ENCODE measurements around the gene RNF115. TPM values are rescaled to one million over a fixed set of nuclear protein-coding genes. Genes with fewer than 3 reads are reported as not detected.
A peak's percentile ranks its signal among the peaks of the same experiment; 100 is the strongest.
"Not testable (repeated sequence)": the region's sequence is repeated elsewhere in the genome, so short reads cannot be mapped to it uniquely, and the experiment has no call there.

The RNF115 gene
- total RNA-seq, 2 experiments from 2014 or later, result 15.1 to 15.5 TPM

DNA sequence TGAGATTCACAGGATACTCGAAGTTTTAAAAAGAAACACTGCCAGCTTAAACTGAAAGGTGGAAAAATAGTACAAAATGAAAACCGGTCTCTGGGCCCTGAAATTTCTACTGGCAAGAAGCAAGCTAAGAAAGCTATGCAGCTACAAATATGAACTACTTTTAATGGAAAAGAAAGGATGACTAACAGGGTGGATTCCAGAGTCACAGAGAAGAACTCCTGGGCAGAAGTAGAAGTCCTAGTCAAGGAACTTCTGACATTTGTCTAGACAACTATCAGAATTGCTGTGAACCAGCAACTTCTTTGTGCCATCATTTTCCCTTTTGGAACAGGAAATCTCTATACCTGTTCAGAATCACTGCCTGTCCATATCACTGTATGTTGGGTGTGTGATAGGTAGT is 66.5 kb downstream of the RNF115 start:
- ChIA-PET POLR2A (interaction anchor here (0.9 kb wide), 1 partner anchor 21 kb away, joined by 3 read pairs; no protein-coding TSS in a partner anchor), CTCF (interaction anchor here (1.8 kb wide), 1 partner anchor 88 kb away, joined by 6 read pairs; the partner anchor contains the start of gene NUDT17)
- H3K36me3 Mint-ChIP-seq (ENCODE audit: low read depth), result peaks cover 43% of the 10 kb centered on the region
- peaks cover 7% of the 10 kb centered on the region for H3K9me3 Mint-ChIP-seq (ENCODE audit: insufficient read depth)
- DNase-seq (no peak), ATAC-seq (no peak)
- H3K4me1 Mint-ChIP-seq (ENCODE audit: low read depth), result no peaks in the 10 kb centered on the region
- H3K4me3 Mint-ChIP-seq, result no peak overlapping the region
- H3K27ac Mint-ChIP-seq, result no peak overlapping the region
- no peaks in the 10 kb centered on the region for H3K27me3 Mint-ChIP-seq (ENCODE audit: low read depth)

DNA sequence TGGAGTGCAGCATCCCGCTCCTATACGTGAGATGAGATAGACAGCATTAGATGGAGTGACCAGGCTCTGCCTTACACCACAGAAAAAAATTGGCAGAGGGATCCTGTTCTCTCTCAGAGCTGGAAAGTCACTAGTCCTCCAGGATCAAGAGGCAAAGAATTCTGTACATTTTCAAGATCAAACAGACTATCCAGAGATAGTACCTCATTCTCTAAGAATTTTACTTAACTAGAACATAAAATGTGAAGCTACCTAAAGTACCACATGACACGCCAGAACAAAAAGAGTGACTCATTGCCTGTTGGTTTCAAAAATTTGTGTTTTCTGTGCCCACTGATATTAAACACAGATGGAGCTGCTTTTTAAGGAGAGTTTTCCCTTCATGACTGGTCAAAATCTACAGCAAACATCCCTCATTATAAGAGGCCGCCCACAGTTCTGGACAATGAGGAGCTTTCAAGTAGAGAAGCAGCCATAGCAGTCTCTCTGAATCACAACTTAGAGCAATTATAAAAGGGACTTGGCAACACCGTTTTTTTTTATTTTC is 72.3 kb downstream of the RNF115 start:
- Mint-ChIP-seq H3K36me3 (ENCODE audit: low read depth) (peaks cover 43% of the 10 kb centered on the region), H3K9me3 (ENCODE audit: insufficient read depth) (no peaks in the 10 kb centered on the region), H3K4me3 (no peak overlapping the region), H3K27me3 (ENCODE audit: low read depth) (no peaks in the 10 kb centered on the region), H3K27ac (no peak overlapping the region), H3K4me1 (ENCODE audit: low read depth) (peaks cover 3% of the 10 kb centered on the region)
- ATAC-seq (no peak), DNase-seq (no peak)
- POLR2A ChIA-PET, result no interaction called here
- CTCF ChIA-PET, result interaction anchor here (0.6 to 2.0 kb wide), 4 partner anchors 20 to 256 kb away, joined by 3 to 7 read pairs (median 3); no protein-coding TSS in a partner anchor

DNA sequence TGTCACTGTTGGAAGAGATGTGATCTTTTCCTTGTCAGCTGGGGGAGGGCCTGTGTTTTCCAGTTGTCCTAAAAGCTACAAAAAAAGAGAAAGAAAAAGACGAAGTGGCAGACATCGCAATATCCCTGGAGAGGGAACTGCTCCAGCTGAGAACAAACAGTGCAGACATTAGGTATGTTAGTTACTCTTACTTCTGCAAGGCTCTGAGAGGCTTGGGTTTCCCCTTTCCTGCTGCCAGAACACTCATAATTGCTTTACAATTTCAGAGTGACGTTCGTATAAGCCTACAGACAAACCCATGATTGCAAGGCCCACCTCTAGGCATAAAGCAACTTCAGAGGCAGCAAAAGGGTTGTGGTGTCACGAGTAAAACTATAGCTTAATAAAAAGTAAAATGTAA is 73.5 kb downstream of the RNF115 start:
- peaks cover 3% of the 10 kb centered on the region for H3K4me1 Mint-ChIP-seq (ENCODE audit: low read depth)
- H3K27ac Mint-ChIP-seq, result no peak overlapping the region
- H3K9me3 Mint-ChIP-seq (ENCODE audit: insufficient read depth), result no peaks in the 10 kb centered on the region
- CTCF ChIA-PET, result interaction anchor here (1.2 kb wide), 1 partner anchor 13 kb away, joined by 4 read pairs; no protein-coding TSS in a partner anchor
- POLR2A ChIA-PET, result no interaction called here
- peaks cover 42% of the 10 kb centered on the region for H3K36me3 Mint-ChIP-seq (ENCODE audit: low read depth)
- H3K4me3 Mint-ChIP-seq, result no peak overlapping the region
- DNase-seq, result no peak
- ATAC-seq, result no peak
- no peaks in the 10 kb centered on the region for H3K27me3 Mint-ChIP-seq (ENCODE audit: low read depth)

DNA sequence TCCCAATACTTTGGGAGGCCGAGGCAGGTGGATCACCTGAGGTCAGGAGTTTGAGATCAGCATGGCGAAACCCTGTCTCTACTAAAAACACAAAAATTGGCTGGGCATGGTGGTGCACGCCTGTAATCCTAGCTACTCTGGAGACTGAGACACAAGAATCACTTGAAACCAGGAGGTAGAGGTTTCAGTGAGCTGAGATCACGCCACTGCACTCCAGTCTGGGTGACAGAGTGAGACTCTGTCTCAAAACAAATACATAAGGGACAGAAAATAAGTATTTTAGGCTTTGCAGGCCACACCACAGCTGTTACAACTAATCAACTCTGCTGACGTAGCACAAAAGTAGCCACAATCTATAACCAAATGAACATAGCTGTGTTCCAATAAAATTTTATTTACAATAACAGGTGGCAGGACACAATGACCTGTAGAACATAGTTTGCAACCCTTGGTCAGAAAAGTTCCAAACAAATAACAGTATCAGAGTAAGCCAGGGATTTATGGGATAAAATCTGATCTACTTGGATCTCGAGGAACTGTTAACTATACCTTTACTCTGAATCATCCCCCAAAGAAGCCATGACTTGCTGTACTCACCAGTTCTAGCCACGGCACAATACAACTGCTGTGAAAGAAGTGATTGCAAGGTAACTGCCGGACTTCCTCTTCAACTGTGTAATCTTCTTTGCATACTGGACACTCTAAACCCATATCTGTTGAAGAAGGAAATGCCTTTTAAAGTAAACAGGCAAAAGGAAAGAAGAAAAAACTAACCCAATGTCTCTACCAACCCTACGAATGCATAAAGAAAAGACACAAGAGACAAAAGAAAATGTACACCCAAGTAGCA is 76.3 kb downstream of the RNF115 start:
- no peaks in the 10 kb centered on the region for H3K9me3 Mint-ChIP-seq (ENCODE audit: insufficient read depth)
- peaks cover 3% of the 10 kb centered on the region for H3K4me1 Mint-ChIP-seq (ENCODE audit: low read depth)
- no peak overlapping the region for H3K4me3 Mint-ChIP-seq
- ChIA-PET POLR2A (no interaction called here), CTCF (interaction anchor here (1.0 to 1.1 kb wide), 2 partner anchors 26 to 27 kb away, joined by 3 read pairs; no protein-coding TSS in a partner anchor)
- H3K27me3 Mint-ChIP-seq (ENCODE audit: low read depth), result no peaks in the 10 kb centered on the region
- no peak for DNase-seq
- ATAC-seq, result no peak
- peaks cover 51% of the 10 kb centered on the region for H3K36me3 Mint-ChIP-seq (ENCODE audit: low read depth)
- peak overlapping the region; percentile 24 for H3K27ac Mint-ChIP-seq

DNA sequence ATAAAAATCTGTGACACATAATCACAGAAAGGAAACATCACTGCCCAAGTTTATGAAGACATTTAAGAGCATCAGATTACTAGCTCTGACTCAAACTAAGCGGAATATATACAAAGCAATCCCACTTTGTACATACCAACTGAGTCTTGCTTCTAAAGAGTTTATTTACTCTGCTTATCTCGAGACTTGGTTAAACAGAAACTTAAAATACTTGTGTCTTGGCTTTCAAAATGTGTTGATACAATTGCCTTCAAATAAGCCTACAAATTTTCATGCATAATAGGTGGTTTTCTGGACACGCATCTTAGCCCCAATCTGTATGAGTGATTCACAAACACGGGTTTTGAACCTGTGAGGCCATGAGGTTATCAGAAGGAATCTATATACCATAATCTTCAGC is 83.6 kb downstream of the RNF115 start:
- DNase-seq (no peak), ATAC-seq (no peak)
- H3K9me3 Mint-ChIP-seq (ENCODE audit: insufficient read depth), result no peaks in the 10 kb centered on the region
- no peak overlapping the region for H3K27ac Mint-ChIP-seq
- no peak overlapping the region for H3K4me3 Mint-ChIP-seq
- CTCF ChIA-PET, result no interaction called here
- POLR2A ChIA-PET, result no interaction called here
- H3K4me1 Mint-ChIP-seq (ENCODE audit: low read depth), result no peaks in the 10 kb centered on the region
- no peaks in the 10 kb centered on the region for H3K27me3 Mint-ChIP-seq (ENCODE audit: low read depth)
- peaks cover 25% of the 10 kb centered on the region for H3K36me3 Mint-ChIP-seq (ENCODE audit: low read depth)

DNA sequence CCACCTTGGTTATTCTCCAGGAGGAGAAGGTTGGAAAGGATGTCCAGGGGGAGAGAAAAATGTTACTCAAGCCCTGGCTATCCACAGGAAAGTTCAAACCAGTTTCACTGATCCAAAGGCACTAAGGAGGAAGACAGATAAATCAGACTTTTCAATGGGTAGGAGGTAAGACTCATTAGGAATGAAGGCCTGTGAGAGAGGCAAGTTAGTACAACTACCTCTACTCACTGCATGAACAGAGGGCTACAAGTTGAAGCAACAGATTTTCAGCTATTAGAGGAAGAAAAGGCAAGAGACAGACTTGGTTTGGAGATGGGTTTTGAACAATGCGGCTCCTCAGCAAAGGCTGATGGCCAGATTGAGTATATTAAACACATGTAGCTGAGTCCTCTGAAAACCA is 87.7 kb downstream of the RNF115 start:
- Mint-ChIP-seq H3K4me1 (ENCODE audit: low read depth) (no peaks in the 10 kb centered on the region), H3K9me3 (ENCODE audit: insufficient read depth) (no peaks in the 10 kb centered on the region), H3K36me3 (ENCODE audit: low read depth) (peaks cover 2% of the 10 kb centered on the region), H3K27ac (no peak overlapping the region), H3K4me3 (no peak overlapping the region), H3K27me3 (ENCODE audit: low read depth) (no peaks in the 10 kb centered on the region)
- ChIA-PET CTCF (no interaction called here), POLR2A (no interaction called here)
- DNase-seq (no peak), ATAC-seq (no peak)

DNA sequence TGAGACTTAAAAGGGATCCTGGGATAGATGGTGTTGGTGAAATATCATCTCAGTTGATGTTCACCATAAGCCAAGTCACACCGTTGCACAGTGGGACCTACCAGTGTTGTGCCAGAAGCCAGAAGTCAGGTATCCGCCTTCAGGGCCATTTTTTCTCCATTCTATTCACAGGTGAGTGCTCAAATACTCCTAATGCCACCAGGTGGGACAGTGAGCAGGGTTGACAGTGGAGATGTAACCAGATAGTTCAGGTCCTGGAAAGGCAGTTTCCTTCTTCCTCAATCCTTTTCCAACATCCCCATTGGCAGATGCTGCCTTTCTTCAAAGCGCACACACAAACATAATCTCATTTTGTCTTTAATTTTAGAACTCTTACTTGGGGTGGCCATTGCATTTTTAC is 93.0 kb downstream of the RNF115 start:
- no peaks in the 10 kb centered on the region for H3K36me3 Mint-ChIP-seq (ENCODE audit: low read depth)
- no peak overlapping the region for H3K4me3 Mint-ChIP-seq
- ChIA-PET CTCF (no interaction called here), POLR2A (no interaction called here)
- H3K27ac Mint-ChIP-seq, result no peak overlapping the region
- DNase-seq (no peak), ATAC-seq (no peak)
- H3K27me3 Mint-ChIP-seq (ENCODE audit: low read depth), result no peaks in the 10 kb centered on the region
- H3K9me3 Mint-ChIP-seq (ENCODE audit: insufficient read depth), result no peaks in the 10 kb centered on the region
- peaks cover 2% of the 10 kb centered on the region for H3K4me1 Mint-ChIP-seq (ENCODE audit: low read depth)

DNA sequence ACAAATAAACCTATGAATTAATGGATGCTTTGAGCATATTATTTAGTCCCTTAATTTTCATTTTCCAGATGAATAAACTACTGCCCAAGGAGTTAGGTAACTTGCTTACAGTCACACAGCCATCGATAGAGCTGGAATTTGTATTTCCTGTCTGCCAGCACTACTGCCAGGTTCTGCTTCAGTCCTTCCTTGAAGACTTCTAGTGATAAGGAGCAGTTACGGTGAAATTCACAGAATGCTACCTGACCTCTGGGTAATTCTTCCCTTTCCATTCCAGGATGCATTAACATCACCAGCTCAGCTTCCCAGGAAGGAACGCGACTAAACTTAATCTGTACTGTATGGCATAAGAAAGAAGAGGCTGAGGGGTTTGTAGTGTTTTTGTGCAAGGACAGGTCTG is 93.4 kb downstream of the RNF115 start:
- Mint-ChIP-seq H3K27ac (no peak overlapping the region), H3K27me3 (ENCODE audit: low read depth) (no peaks in the 10 kb centered on the region), H3K4me3 (no peak overlapping the region), H3K4me1 (ENCODE audit: low read depth) (peaks cover 2% of the 10 kb centered on the region), H3K36me3 (ENCODE audit: low read depth) (no peaks in the 10 kb centered on the region), H3K9me3 (ENCODE audit: insufficient read depth) (no peaks in the 10 kb centered on the region)
- DNase-seq, result no peak
- ATAC-seq, result no peak
- CTCF ChIA-PET, result no interaction called here
- POLR2A ChIA-PET, result no interaction called here

DNA sequence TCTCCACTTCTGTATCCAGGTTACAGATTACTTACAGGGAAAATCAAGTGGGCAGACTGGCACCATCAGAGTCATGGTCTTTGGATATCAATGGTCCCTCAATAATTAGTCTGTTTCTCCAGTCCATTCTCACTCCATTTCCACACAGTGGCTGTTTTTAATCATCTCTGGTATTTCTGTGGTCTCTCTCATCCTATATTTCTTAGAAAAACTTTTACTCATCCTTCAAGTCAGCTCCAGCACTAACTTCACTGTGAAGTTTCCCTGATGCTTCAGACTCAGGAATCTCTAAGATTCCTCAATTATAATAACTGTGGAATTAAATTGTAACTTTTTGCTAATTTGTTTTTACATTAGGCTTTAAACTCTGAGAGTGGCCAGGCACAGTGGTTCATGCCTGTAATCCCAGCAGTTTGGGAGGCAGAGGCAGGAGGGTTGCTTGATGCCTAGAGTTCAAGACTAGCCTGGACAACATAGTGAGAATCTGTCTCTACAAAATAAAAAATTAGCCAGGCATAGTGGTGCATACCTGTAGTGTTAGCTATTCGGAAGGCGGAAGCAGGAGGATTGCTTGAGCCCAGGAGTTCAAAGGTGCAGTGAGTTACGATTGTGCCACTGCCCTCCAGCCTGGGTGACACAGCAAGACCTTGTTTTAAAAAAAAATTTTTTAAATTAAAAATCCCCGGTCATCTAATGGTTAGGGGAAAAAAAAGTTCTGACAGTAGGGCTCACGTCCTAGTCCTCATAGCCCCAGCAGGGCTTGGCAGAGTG is 94.0 kb downstream of the RNF115 start:
- Mint-ChIP-seq H3K36me3 (ENCODE audit: low read depth) (no peaks in the 10 kb centered on the region), H3K4me1 (ENCODE audit: low read depth) (peaks cover 2% of the 10 kb centered on the region), H3K9me3 (ENCODE audit: insufficient read depth) (no peaks in the 10 kb centered on the region), H3K27me3 (ENCODE audit: low read depth) (no peaks in the 10 kb centered on the region), H3K27ac (no peak overlapping the region), H3K4me3 (no peak overlapping the region)
- ChIA-PET CTCF (interaction anchor here (0.9 kb wide), 1 partner anchor 8 kb away, joined by 3 read pairs; no protein-coding TSS in a partner anchor), POLR2A (interaction anchor here (1.2 kb wide), 1 partner anchor 8 kb away, joined by 5 read pairs; no protein-coding TSS in a partner anchor)
- DNase-seq (no peak), ATAC-seq (no peak)

DNA sequence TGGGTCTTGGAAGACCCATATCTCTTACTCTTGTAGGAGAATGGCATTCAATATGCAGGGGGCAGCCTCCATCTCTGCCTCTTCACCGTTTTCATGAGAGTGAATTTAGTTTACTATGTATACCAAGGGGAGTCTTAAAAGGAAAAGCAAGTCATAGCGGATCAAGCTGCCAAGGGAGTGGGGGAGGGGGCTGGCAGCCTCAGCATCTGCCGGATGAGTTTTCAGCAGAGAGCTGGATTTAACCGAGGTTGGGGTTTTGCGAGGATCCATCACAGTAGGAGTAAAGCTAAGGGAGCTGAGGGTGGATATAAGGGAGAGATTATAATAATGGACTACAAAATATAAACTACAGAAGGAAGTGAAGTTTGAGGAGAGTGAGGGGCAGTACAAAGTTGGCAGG is 94.7 kb downstream of the RNF115 start:
- Mint-ChIP-seq H3K27me3 (ENCODE audit: low read depth) (no peaks in the 10 kb centered on the region), H3K36me3 (ENCODE audit: low read depth) (no peaks in the 10 kb centered on the region), H3K9me3 (ENCODE audit: insufficient read depth) (no peaks in the 10 kb centered on the region), H3K4me3 (no peak overlapping the region), H3K27ac (no peak overlapping the region), H3K4me1 (ENCODE audit: low read depth) (peaks cover 2% of the 10 kb centered on the region)
- ChIA-PET POLR2A (interaction anchor here (1.2 kb wide), 1 partner anchor 9 kb away, joined by 5 read pairs; no protein-coding TSS in a partner anchor), CTCF (interaction anchor here (0.9 kb wide), 1 partner anchor 8 kb away, joined by 3 read pairs; no protein-coding TSS in a partner anchor)
- ATAC-seq, result no peak
- DNase-seq, result no peak

DNA sequence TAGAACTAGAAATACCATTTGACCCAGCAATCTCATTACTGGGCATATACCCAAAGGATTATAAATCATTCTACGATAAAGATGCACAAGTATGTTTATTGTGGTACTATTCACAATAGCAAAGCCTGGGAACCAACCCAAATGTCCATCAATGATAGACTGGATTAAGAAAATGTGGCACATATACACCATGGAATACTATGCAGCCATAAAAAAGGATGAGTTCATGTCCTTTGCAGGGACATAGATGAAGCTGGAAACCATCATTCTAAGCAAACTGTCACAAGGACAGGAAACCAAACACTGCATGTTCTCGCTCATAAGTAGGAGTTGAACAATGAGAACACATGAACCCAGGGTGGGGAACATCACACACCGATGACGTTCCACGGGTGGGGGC is 97.7 kb downstream of the RNF115 start:
- H3K4me3 Mint-ChIP-seq; CTCF ChIA-PET; H3K27me3 Mint-ChIP-seq (ENCODE audit: low read depth); ATAC-seq; H3K27ac Mint-ChIP-seq; POLR2A ChIA-PET; H3K36me3 Mint-ChIP-seq (ENCODE audit: low read depth); H3K9me3 Mint-ChIP-seq (ENCODE audit: insufficient read depth); H3K4me1 Mint-ChIP-seq (ENCODE audit: low read depth); DNase-seq: not testable (repeated sequence)
